Measurements from ENCODE around the gene APOL6.
"Not testable (repeated sequence)": the region's sequence is repeated elsewhere in the genome, so short reads cannot be mapped to it uniquely, and the experiment has no call there.

APOL6 gene

GRCh38 chr22:35618427-35619223 lies 29.6 kb upstream of the APOL6 start:
- no peak for DNase-seq (ENCODE audit: low spot score)

GRCh38 chr22:35619336-35620094 lies 28.7 kb upstream of the APOL6 start:
- DNase-seq (ENCODE audit: low spot score) = no peak

GRCh38 chr22:35620624-35621251 lies 27.5 kb upstream of the APOL6 start:
- DNase-seq (ENCODE audit: low spot score) = no peak

GRCh38 chr22:35621451-35621850 lies 26.8 kb upstream of the APOL6 start:
- no peak for DNase-seq (ENCODE audit: low spot score)

- DNase-seq (ENCODE audit: low spot score) = peak; percentile 47
These were observed 25.9 kb upstream of the APOL6 start for GRCh38 chr22:35622191-35622913.

- not testable (repeated sequence) for DNase-seq (ENCODE audit: low spot score)
These were observed 24.4 kb upstream of the APOL6 start for GRCh38 chr22:35623885-35624284.

GRCh38 chr22:35624547-35624946 lies 23.7 kb upstream of the APOL6 start:
- DNase-seq (ENCODE audit: low spot score) = no peak

GRCh38 chr22:35625763-35626432 lies 22.3 kb upstream of the APOL6 start:
- DNase-seq (ENCODE audit: low spot score) = no peak

- DNase-seq (ENCODE audit: low spot score) = peak; percentile 78
These were observed 20.8 kb upstream of the APOL6 start for GRCh38 chr22:35627267-35628041.

- DNase-seq (ENCODE audit: low spot score) = no peak
These were observed 19.5 kb upstream of the APOL6 start for GRCh38 chr22:35628732-35629131.

- peak; percentile 43 for DNase-seq (ENCODE audit: low spot score)
These were observed 18.6 kb upstream of the APOL6 start for GRCh38 chr22:35629406-35630216.

- DNase-seq (ENCODE audit: low spot score) = peak; percentile 42
These were observed 17.9 kb upstream of the APOL6 start for GRCh38 chr22:35630387-35630793.

GRCh38 chr22:35630891-35631290 lies 17.4 kb upstream of the APOL6 start:
- no peak for DNase-seq (ENCODE audit: low spot score)

- peak; percentile 75 for DNase-seq (ENCODE audit: low spot score)
These were observed 16.6 kb upstream of the APOL6 start for GRCh38 chr22:35631597-35631996.

GRCh38 chr22:35632935-35633334 lies 15.3 kb upstream of the APOL6 start:
- DNase-seq (ENCODE audit: low spot score) = no peak

GRCh38 chr22:35633520-35633919 lies 14.7 kb upstream of the APOL6 start:
- DNase-seq (ENCODE audit: low spot score) = no peak

GRCh38 chr22:35634015-35634414 lies 14.2 kb upstream of the APOL6 start:
- DNase-seq (ENCODE audit: low spot score) = no peak

GRCh38 chr22:35634943-35635540 lies 13.2 kb upstream of the APOL6 start:
- DNase-seq (ENCODE audit: low spot score) = no peak

GRCh38 chr22:35637254-35637653 lies 11.0 kb upstream of the APOL6 start:
- no peak for DNase-seq (ENCODE audit: low spot score)

GRCh38 chr22:35638001-35638400 lies 10.2 kb upstream of the APOL6 start:
- no peak for DNase-seq (ENCODE audit: low spot score)
